H1 (cell line): ENCODE measurements around the gene MX1.

ENCODE experiments used
- CBX8 ChIP-seq: fragments of 300-800, 300-1000 bp; sonication (generic); IDR thresholded peaks from 2 replicates; pipeline ENCODE4 v1.7.1; 2016; ENCODE audit warnings: low read depth, low read length, borderline replicate concordance
- EZH2 ChIP-seq: fragments of 200-600 bp; sonication (generic); IDR thresholded peaks from 2 replicates; pipeline ENCODE4 v1.7.1; 2012; ENCODE audit warnings: low read depth, mild to moderate bottlenecking, moderate library complexity, low read length, inconsistent platforms; ENCODE audit not compliant: severe bottlenecking
- KDM5A ChIP-seq: fragments of 200-600 bp; IDR thresholded peaks from 2 replicates; pipeline ENCODE4 v1.7.1; 2012; ENCODE audit warnings: mild to moderate bottlenecking, low read length, inconsistent platforms, mixed read lengths
- POLR2A ChIP-seq, 2 experiments: IDR thresholded peaks; 1 replicate in 1 of 2; 2 replicates in 1 of 2; pipeline ENCODE4 v1.6.1; 2011; ENCODE audit warnings: low read depth in 2 of 2, low read length in 2 of 2, mild to moderate bottlenecking in 2 of 2; ENCODE audit errors: control extremely low read depth in 1 of 2
- RFX5 ChIP-seq: IDR thresholded peaks from 2 replicates; pipeline ENCODE4 v1.6.1; 2011; ENCODE audit warnings: low read depth, low read length, improper control_type of control experiment, borderline replicate concordance

GRCh38 chr21:41402796-41403195 lies 23.2 kb upstream of the MX1 start:
- TF ChIP-seq POLR2A (IDR thresholded peaks at IDR 0.05; ENCODE audit: control extremely low read depth in 1 of 2, low read depth in 2 of 2, low read length in 2 of 2), result no peak
- no peak for TF ChIP-seq KDM5A
- TF ChIP-seq CBX8, result no peak
- TF ChIP-seq RFX5, result no peak
- no peak for TF ChIP-seq EZH2
